GM19043 (cell line): ENCODE results near the gene PPFIA1.
"Not testable (repeated sequence)": the region's sequence is repeated elsewhere in the genome, so short reads cannot be mapped to it uniquely, and the experiment has no call there.

Experiments
- ATAC-seq: cut with Tn5 transposase; IDR thresholded peaks from one replicate; pipeline ENCODE4 v1.9.1; 2021; ENCODE audit warnings: low read depth; ENCODE audit not compliant: unreplicated experiment

PPFIA1 gene

DNA sequence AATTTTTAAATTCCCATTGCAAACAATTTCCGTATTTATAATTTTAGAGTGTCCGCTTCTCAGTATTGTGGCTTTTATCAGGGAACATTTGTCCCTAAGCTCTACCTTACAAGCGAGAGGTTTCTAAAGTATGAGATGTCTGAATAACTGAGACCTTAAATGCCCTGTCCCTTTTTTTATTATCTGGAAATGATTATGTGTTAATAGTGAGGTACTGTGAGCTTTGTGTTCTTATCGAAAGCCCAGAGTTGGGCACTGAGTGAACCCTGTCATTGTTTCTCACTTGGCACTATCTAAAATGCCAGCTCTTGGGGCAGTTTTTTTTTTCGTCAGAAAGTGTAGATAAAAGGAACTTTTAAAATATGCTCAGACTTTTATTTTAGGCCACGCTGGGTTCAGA is 137.3 kb downstream of the PPFIA1 start:
- ATAC-seq, result no peak

GRCh38 chr11:70408326-70408725 is 137.8 kb downstream of the PPFIA1 start:
- not testable (repeated sequence) for ATAC-seq

- no peak for ATAC-seq
These were observed 138.9 kb downstream of the PPFIA1 start for GRCh38 chr11:70409437-70409836.

GRCh38 chr11:70409871-70410270 is 139.4 kb downstream of the PPFIA1 start:
- ATAC-seq, result no peak

DNA sequence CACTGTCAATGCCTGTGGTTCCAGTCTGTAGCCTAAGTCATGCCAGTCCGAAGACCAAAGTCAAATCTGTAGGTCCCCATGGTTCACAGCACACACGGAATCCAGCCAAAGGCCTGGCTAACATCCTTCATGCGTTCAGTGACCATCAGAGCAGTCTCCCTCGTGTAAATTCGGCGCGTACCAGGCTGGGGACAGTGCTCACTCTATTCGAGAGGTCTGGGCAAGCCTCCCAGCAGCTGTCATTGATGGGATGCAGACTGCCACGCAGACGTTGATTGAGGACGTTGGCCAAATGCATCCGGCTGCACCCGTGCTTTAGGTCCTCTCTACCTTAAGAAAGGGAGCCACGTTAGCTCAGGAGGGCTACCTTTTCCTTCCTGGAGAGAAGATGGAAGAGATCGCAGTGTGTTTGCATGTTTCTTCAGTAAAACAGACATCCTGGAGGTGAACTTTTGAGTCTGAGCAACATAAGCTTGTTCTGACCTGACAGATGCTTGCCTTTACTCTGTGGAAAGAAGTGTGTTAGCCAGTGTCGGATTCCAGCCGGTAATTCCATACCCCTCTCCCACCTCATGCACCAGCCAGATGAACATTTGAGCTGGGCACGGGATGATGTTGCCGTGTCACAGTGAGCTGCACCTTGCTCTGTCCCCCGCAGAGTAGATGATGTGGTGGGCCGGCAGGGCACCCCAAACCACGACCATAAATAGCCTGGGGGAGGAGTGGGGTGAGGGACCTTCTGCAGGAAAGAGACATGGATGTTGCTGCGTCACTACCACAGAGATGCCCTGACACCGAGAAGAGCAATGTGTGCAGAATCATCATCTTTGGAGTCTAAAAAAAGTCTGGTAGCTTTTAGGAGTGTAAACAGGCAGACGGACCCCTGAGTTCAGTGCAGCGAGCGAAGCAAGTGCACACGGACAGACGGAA is 140.1 kb downstream of the PPFIA1 start:
- ATAC-seq, result no peak

- no peak for ATAC-seq
These were observed 141.4 kb downstream of the PPFIA1 start for GRCh38 chr11:70411713-70412452.

DNA sequence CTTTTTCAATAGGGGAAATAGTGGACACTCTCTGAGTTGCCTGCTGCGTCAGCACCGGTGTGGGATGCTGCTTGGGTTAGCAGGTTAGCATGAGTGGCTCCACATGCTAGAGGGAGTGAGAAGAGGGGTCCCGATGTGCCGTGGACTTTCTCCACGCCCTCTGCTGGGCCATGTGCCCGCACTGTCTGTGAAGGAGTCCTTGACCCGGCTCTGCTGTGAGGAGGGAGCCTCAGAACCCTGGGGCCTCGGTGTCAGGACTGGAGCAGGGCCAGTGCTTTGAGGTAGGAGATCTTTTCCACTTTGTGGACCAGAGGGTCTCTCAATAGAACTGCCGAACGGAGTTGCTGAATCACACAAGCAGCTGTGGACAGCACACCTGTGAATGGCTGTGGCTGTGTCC is 142.7 kb downstream of the PPFIA1 start:
- no peak for ATAC-seq

- no peak for ATAC-seq
These were observed 144.0 kb downstream of the PPFIA1 start for GRCh38 chr11:70414341-70415100.

DNA sequence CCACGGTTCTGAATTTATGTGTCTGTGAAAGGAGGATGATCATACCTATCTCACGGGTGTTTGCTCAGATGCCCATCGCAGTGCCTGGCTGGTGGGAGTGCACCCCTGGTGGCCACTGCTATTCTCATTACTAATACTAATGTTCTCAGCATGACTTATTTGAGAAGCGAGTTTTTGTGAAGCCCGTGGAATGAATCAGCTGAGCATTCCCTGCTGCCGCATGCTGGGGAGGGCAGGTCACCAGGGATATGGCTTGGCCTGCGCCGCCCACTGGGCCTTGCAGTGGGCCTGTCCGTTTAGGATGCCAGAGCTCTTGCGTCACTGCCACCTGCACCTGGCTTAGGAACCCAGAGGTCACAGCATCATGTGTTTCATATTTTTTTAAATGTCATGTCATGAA is 144.7 kb downstream of the PPFIA1 start:
- ATAC-seq, result no peak

DNA sequence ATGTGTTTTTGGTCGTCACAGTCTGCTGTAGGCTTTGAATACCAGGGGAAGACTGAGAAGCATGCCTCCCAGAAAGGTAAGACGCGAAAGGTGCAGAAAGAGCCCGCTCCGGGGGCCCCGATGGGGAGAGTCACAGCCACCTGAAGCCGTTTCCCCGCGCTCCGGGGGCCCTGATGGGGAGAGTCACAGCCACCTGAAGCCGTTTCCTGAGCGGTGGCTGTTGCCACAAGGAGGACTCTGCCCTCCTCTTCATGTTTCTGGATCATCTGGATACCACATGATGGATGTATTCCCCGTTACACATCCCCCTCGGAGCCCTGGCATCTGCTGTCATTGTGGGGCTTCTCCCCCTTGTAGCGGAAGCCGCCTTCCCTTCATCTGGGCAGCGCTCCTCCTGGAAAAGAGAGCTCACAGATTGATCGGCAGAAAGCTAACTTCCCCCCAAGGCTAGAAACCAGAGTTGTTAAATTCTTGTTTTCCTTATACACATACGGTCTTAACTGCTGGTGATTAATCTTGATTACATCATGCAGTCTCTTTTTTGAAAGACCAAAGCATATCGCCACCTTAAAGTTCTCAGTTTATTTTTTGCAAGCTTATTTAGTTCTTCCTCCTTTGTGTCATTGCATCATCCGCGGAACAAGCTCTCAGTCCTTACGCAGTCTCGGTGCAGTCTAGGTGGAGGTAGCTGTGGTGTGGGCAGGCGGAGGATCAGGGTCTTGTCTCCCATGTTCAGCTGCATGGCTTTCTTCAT is 145.3 kb downstream of the PPFIA1 start:
- no peak for ATAC-seq

DNA sequence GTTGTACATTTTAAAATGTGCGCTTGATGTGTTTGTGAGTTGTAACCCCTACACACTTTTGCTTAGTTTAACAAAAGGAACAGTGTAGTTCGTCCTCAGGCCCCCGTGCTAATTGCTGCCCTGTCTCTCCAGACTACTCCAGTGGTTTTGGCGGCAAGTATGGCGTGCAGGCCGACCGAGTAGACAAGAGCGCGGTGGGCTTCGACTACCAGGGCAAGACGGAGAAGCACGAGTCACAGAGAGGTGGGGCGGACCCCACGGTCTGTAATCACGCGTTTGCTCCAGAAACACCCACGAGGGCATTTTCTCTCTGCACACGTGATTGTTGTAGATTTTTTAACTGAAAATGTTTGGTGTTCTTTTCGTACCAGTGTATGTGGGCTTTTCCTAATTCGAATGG is 146.4 kb downstream of the PPFIA1 start:
- ATAC-seq, result no peak

DNA sequence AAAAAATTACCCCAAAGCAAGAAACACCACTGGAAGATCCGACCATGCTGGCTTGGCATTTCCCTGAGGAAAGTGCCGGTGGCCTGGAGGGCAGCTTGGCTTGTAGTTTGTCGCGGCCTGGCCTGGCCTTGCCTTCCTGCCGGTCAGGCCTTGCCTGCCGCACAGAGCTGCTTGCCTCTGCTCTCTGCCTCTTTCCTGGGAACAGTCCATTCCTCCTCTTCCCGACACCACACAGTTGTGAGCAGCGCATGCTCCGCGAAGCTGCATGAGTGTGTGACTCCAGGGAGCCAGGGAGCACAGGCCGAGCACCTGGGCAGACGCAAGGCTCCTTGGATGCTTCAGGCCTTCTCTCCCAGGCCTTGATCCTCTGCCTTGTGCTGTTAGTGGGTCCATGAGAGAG is 147.6 kb downstream of the PPFIA1 start:
- no peak for ATAC-seq

DNA sequence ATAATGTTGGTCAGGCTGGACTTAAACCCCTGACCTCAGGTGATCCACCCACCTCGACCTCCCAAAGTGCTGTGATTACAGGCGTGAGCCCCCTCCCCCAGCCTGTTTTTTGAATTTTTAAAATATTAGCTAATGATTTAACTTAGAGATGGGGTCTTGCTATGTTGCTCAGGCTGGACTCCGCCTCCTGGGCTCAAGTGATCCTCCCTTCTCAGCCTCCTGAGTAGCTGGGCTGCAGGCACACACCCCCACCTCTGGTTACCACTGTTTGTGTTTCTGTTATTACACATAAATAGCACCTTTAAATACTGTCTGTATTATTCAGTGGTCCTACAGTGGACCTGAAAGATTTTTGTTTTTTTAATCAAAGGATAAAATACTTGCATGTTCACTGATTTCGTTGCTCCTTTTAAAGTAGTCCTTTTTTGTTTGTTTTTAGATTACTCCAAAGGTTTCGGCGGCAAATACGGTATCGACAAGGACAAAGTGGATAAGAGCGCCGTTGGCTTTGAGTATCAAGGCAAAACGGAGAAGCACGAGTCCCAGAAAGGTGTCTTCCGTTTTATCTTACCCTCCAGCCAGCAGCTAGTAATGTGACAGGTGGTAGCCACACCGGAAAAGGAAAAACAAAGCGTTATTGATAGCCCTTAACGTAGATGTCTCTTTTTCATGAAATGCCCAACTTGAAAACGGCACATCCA is 149.0 kb downstream of the PPFIA1 start:
- no peak for ATAC-seq

DNA sequence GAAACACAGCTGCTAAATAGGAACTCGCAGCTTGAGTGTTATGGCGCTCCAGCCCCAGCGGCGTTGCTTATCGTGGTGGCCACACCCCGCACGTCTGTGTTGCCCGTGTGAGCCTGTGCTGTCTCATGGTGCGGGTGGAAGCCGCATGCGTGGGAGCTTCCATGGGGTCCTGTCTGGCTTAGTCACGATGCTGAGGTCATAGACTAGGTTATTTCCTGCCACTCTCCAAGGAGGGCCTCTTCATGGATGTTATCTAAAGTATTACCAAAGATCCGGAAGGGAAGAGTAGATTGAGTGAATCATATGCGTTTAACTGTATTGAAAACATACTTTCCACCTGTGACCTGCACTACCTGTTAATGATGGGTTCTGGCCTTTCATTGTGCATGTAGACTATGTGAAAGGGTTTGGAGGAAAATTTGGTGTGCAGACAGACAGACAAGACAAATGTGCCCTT is 149.5 kb downstream of the PPFIA1 start:
- ATAC-seq, result no peak

GRCh38 chr11:70420496-70420895 is 150.0 kb downstream of the PPFIA1 start:
- ATAC-seq, result no peak

GRCh38 chr11:70421123-70421522 is 150.6 kb downstream of the PPFIA1 start:
- ATAC-seq, result no peak

GRCh38 chr11:70422692-70423522 is 152.4 kb downstream of the PPFIA1 start:
- ATAC-seq, result no peak

- no peak for ATAC-seq
These were observed 153.3 kb downstream of the PPFIA1 start for GRCh38 chr11:70423523-70424505.
